ENCODE measurements around the gene IST1.

DNA sequence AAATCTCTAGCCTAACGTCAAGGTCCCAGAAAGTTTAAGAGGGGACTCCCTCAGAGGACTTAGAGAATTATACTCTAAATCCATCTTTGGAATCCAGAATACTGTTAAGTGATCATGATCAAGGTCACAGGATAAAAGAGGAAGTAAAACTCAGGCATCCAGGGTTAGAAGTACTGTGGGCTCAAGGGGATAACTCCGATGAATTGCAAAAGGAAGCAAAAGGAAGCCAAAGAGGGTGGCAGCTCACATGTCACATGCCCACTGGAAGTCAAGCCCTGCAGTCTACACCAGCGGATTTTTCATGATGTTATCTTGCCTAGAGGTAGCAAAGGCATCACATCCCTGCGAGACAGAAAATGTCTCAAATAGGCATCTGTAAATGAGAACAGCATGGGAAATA, 15.2 kb upstream of the IST1 start:
- TF ChIP-seq EZH2 (IDR thresholded peaks at IDR 0.05; ENCODE audit: low read length, missing control alignments): no peak
- TF ChIP-seq, protein P1, sequence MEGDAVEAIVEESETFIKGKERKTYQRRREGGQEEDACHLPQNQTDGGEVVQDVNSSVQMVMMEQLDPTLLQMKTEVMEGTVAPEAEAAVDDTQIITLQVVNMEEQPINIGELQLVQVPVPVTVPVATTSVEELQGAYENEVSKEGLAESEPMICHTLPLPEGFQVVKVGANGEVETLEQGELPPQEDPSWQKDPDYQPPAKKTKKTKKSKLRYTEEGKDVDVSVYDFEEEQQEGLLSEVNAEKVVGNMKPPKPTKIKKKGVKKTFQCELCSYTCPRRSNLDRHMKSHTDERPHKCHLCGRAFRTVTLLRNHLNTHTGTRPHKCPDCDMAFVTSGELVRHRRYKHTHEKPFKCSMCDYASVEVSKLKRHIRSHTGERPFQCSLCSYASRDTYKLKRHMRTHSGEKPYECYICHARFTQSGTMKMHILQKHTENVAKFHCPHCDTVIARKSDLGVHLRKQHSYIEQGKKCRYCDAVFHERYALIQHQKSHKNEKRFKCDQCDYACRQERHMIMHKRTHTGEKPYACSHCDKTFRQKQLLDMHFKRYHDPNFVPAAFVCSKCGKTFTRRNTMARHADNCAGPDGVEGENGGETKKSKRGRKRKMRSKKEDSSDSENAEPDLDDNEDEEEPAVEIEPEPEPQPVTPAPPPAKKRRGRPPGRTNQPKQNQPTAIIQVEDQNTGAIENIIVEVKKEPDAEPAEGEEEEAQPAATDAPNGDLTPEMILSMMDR (conservative IDR thresholded peaks at IDR 0.05 in 1 of 2, IDR thresholded peaks at IDR 0.05 in 1 of 2; ENCODE audit: low read depth in 1 of 2, low read length in 2 of 2): no peak

Data from fibroblast of lung (primary cell).